HepG2 (cell line): ENCODE results near the gene GRK5.

ENCODE experiments used
- KDM5A ChIP-seq: fragments of 200-600 bp; sonication (generic); IDR thresholded peaks from 2 replicates; pipeline ENCODE4 v1.7.0; 2018; ENCODE audit warnings: antibody characterized with exemption, mild to moderate bottlenecking, low read length, borderline replicate concordance
- MEIS2 ChIP-seq: sonication (generic); formaldehyde crosslinking; IDR thresholded peaks from 2 replicates; pipeline ENCODE4 v1.9.0; 2021; ENCODE audit warnings: mild to moderate bottlenecking, missing genetic modification reagents
- TF ChIP-seq, protein P1 (sequence below): sonication (generic); formaldehyde crosslinking; IDR thresholded peaks from 2 replicates; pipeline ENCODE4 v1.8.1; 2023; ENCODE audit warnings: mild to moderate bottlenecking, inconsistent platforms, moderate library complexity, missing genetic modification reagents, borderline replicate concordance
- TF ChIP-seq, protein P2 (sequence below): sonication (generic); formaldehyde crosslinking; IDR thresholded peaks from 2 replicates; pipeline ENCODE4 v1.5.0; 2020; ENCODE audit warnings: mild to moderate bottlenecking, missing genetic modification reagents, moderate library complexity
- TF ChIP-seq, protein P3 (sequence below): sonication (generic); formaldehyde crosslinking; IDR thresholded peaks from 2 replicates; pipeline ENCODE4 v1.8.0; 2022; ENCODE audit warnings: mild to moderate bottlenecking, missing genetic modification reagents

DNA sequence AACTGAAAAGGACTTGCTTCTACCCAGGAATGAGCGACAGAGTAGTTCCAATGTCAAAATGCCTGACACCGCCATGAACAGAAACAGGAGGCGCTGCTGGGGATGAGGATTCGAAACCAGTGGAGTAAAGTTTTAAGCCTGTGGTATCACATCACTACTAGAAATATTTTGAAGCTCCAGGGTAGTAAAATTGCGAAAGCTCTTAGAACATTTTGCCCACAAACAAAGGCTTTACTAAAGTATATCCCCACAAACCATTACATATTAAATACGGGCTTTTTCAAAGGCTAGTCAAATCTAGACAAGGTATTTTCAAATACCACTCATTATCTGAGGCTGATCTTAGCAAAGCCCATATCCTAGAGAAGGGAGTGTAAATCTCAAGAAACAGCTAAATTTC, 31.2 kb upstream of the GRK5 start:
- TF ChIP-seq, protein P1, sequence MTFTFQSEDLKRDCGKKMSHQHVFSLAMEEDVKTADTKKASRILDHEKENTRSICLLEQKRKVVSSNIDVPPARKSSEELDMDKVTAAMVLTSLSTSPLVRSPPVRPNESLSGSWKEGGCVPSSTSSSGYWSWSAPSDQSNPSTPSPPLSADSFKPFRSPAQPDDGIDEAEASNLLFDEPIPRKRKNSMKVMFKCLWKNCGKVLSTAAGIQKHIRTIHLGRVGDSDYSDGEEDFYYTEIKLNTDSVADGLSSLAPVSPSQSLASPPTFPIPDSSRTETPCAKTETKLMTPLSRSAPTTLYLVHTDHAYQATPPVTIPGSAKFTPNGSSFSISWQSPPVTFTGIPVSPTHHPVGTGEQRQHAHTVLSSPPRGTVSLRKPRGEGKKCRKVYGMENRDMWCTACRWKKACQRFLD, result no peak
- TF ChIP-seq KDM5A, result no peak
- no peak for TF ChIP-seq MEIS2 (CRISPR knock-in tag)
- TF ChIP-seq, protein P2, sequence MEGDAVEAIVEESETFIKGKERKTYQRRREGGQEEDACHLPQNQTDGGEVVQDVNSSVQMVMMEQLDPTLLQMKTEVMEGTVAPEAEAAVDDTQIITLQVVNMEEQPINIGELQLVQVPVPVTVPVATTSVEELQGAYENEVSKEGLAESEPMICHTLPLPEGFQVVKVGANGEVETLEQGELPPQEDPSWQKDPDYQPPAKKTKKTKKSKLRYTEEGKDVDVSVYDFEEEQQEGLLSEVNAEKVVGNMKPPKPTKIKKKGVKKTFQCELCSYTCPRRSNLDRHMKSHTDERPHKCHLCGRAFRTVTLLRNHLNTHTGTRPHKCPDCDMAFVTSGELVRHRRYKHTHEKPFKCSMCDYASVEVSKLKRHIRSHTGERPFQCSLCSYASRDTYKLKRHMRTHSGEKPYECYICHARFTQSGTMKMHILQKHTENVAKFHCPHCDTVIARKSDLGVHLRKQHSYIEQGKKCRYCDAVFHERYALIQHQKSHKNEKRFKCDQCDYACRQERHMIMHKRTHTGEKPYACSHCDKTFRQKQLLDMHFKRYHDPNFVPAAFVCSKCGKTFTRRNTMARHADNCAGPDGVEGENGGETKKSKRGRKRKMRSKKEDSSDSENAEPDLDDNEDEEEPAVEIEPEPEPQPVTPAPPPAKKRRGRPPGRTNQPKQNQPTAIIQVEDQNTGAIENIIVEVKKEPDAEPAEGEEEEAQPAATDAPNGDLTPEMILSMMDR, result no peak
- TF ChIP-seq, protein P3, sequence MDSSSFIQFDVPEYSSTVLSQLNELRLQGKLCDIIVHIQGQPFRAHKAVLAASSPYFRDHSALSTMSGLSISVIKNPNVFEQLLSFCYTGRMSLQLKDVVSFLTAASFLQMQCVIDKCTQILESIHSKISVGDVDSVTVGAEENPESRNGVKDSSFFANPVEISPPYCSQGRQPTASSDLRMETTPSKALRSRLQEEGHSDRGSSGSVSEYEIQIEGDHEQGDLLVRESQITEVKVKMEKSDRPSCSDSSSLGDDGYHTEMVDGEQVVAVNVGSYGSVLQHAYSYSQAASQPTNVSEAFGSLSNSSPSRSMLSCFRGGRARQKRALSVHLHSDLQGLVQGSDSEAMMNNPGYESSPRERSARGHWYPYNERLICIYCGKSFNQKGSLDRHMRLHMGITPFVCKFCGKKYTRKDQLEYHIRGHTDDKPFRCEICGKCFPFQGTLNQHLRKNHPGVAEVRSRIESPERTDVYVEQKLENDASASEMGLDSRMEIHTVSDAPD (CRISPR knock-in tag), result no peak
